K562 (cell line): ENCODE results near the gene IPO9. TPM values are rescaled to one million over a fixed set of nuclear protein-coding genes. Genes with fewer than 3 reads are reported as not detected.

ENCODE experiments used
- ATAC-seq: fragments of 200-7000 bp; cut with Tn5 transposase; 3 replicates; pipeline ENCODE4 v1.9.1; 2020; ENCODE audit warnings: moderate library complexity
- BruUV-seq: library from RNA; stranded (reverse); fragments of 400-500 nt; replicated peaks from 2 replicates; lab custom pipeline; 2021; lab: Mats Ljungman, UMichigan
- CTCF ChIA-PET: fragments of 300-600 bp; formaldehyde crosslinking; extraction: SDS; loops from one replicate; lab custom pipeline; 2021; ENCODE audit warnings: low intra/inter-chr PET ratio; lab: Yijun Ruan, JAX
- POLR2A ChIA-PET: fragments of 300-600, 350-650 bp; sonication (Branson Sonifier 250); formaldehyde crosslinking; extraction: SDS; loops from one replicate; lab custom pipeline; 2021; ENCODE audit warnings: antibody characterized with exemption, inconsistent platforms; lab: Yijun Ruan, JAX
- DNase-seq, 4 experiments: peaks; one replicate each; pipeline versions ENCODE4 v3.0.0 to v3.0.0-alpha.2; 2011 to 2018; ENCODE audit warnings: low spot score in 3 of 4, mixed read lengths in 3 of 4; ENCODE audit errors: extremely low read depth in 1 of 4
- FAIRE-seq: peaks from 2 replicates; lab custom pipeline; 2011; peaks lifted over from hg19 to GRCh38; lab: Jason Lieb, UNC
- H2AFZ ChIP-seq: 2 replicates; pipeline ENCODE4 v1.6.0; 2011; ENCODE audit warnings: low read depth, low read length, control low read depth, inconsistent platforms
- H3K27ac ChIP-seq: fragments of 200-600 bp; 3 replicates; pipeline ENCODE4 v1.8.0; 2011; ENCODE audit warnings: low read depth, mild to moderate bottlenecking, control low read depth, inconsistent platforms, low read length, moderate library complexity, mixed read lengths; ENCODE audit errors: extremely low read depth
- H3K27me3 ChIP-seq, 2 experiments: fragments of 300-600 bp in 1 of 2; 2 replicates in 1 of 2; 3 replicates in 1 of 2; pipeline versions ENCODE4 v1.6.0 to v1.8.0; 2011; ENCODE audit warnings: inconsistent platforms in 2 of 2, low read length in 2 of 2, mild to moderate bottlenecking in 1 of 2, mixed read lengths in 1 of 2, moderate library complexity in 1 of 2; ENCODE audit not compliant: control insufficient read depth in 2 of 2, insufficient read depth in 2 of 2
- H3K36me3 ChIP-seq: fragments of 300-600 bp; 3 replicates; pipeline ENCODE4 v1.8.0; 2011; ENCODE audit warnings: mild to moderate bottlenecking, low read length, inconsistent platforms; ENCODE audit not compliant: control insufficient read depth, insufficient read depth
- H3K4me1 ChIP-seq, 2 experiments: fragments of 200-600 bp in 1 of 2; replicated peaks in 1 of 2; 2 replicates in 1 of 2; 3 replicates in 1 of 2; pipeline versions ENCODE4 v1.5.1 to v1.8.0; 2011; ENCODE audit warnings: inconsistent platforms in 2 of 2, low read length in 2 of 2, mild to moderate bottlenecking in 1 of 2, mixed read lengths in 1 of 2, moderate library complexity in 1 of 2; ENCODE audit not compliant: control insufficient read depth in 2 of 2, insufficient read depth in 2 of 2
- H3K4me2 ChIP-seq: 2 replicates; pipeline ENCODE4 v1.6.1; 2011; ENCODE audit warnings: low read length, control low read depth, inconsistent platforms, mixed read lengths; ENCODE audit not compliant: insufficient read depth
- H3K4me3 ChIP-seq: fragments of 200-600 bp; sonication (generic), shearing (Covaris generic); 2 replicates; pipeline ENCODE4 v1.5.1; 2016; ENCODE audit warnings: control low read depth, inconsistent platforms
- H3K79me2 ChIP-seq: fragments of 200-600 bp; 3 replicates; pipeline ENCODE4 v1.8.0; 2011; ENCODE audit warnings: low read length, inconsistent platforms; ENCODE audit not compliant: control insufficient read depth, insufficient read depth
- H3K9ac ChIP-seq, 2 experiments: 2 replicates each; pipeline versions ENCODE4 v1.6.0 to v1.6.1; 2011; ENCODE audit warnings: low read depth in 2 of 2, low read length in 2 of 2, control low read depth in 1 of 2, inconsistent platforms in 1 of 2, mild to moderate bottlenecking in 1 of 2, mixed read lengths in 1 of 2; ENCODE audit not compliant: insufficient read depth in 1 of 2
- H3K9me1 ChIP-seq: one replicate; pipeline ENCODE4 v1.6.0; 2011; ENCODE audit warnings: inconsistent platforms, mild to moderate bottlenecking, low read length, moderate library complexity; ENCODE audit not compliant: control insufficient read depth, insufficient read depth
- H3K9me3 ChIP-seq: replicated peaks from 2 replicates; pipeline ENCODE4 v1.5.1; 2011; ENCODE audit warnings: low read depth, low read length, inconsistent platforms; ENCODE audit not compliant: control insufficient read depth, insufficient read depth
- H4K20me1 ChIP-seq: replicated peaks from 2 replicates; pipeline ENCODE4 v1.6.1; 2011; ENCODE audit warnings: low read length, inconsistent platforms, mixed read lengths; ENCODE audit not compliant: control insufficient read depth, insufficient read depth
- ARID1B ChIP-seq: fragments of 450-650 bp; IDR thresholded peaks from 2 replicates; pipeline ENCODE4 v1.6.1; 2016; ENCODE audit warnings: antibody characterized with exemption, mild to moderate bottlenecking, inconsistent platforms
- CBFA2T3 ChIP-seq: fragments of 450-650 bp; IDR thresholded peaks from 2 replicates; pipeline ENCODE4 v1.6.1; 2017
- GABPA ChIP-seq: fragments of 200-800 bp; sonication (Bioruptor generic); conservative IDR thresholded peaks from 2 replicates; pipeline ENCODE4 v1.6.1; 2016; ENCODE audit warnings: low read depth, missing genetic modification characterization, missing compliant biosample characterization
- TAL1 ChIP-seq: fragments of 450-650 bp; IDR thresholded peaks from 2 replicates; pipeline ENCODE4 v1.6.1; 2016; ENCODE audit warnings: mild to moderate bottlenecking
- TCF3 ChIP-seq: sonication (generic); formaldehyde crosslinking; IDR thresholded peaks from 2 replicates; pipeline ENCODE4 v1.4.0; 2020; ENCODE audit warnings: mild to moderate bottlenecking, missing genetic modification reagents
- ZFP30 ChIP-seq: fragments of 250-450 bp; sonication (Bioruptor Pico); IDR thresholded peaks from 2 replicates; pipeline ENCODE4 v1.8.0; 2022; ENCODE audit warnings: moderate library complexity, mild to moderate bottlenecking, inconsistent platforms, borderline replicate concordance
- ZNF277 ChIP-seq: fragments of 250-450 bp; sonication (Bioruptor Pico); IDR thresholded peaks from 2 replicates; pipeline ENCODE4 v1.8.0; 2022; ENCODE audit warnings: inconsistent platforms, mild to moderate bottlenecking, moderate library complexity, borderline replicate concordance
- ZNF384 ChIP-seq: IDR thresholded peaks from 2 replicates; pipeline ENCODE4 v1.6.1; 2012; ENCODE audit warnings: low read depth, low read length, improper control_type of control experiment
- WGBS: fragments of 100-300 bp; shearing (Covaris generic); methylation state at CpG from one replicate; pipeline ENCODE4 v1.1.6; 2016; ENCODE audit warnings: low coverage, mixed read lengths; ENCODE audit not compliant: insufficient coverage; ENCODE audit errors: missing lambda C conversion rate; 5-methylcytosine and 5-hydroxymethylcytosine counted together
- in situ Hi-C: fragments of 300-500 bp; cut with MboI; formaldehyde crosslinking; loops from 4 replicates; pipeline ENCODE4 v1.15.0; 2018; ENCODE audit warnings: inconsistent platforms, mixed read lengths
- intact Hi-C: fragments of 100-400 bp; cut with micrococcal nuclease; formaldehyde crosslinking; loops from 2 replicates; pipeline ENCODE4 v1.14.2; 2022
- polyA plus RNA-seq, 8 experiments: library from polyadenylated mRNA; depleted of rRNA in 4 of 8; stranded (reverse) in 5 of 8; unstranded in 3 of 8; fragments of >200 nt; fragmentation: Nextera tagmentation in 2 of 8; fragmentation: Illumina TruSeq in 1 of 8; extraction: Ambion mirVana in 2 of 8; extraction: Trizol in 1 of 8; gene quantifications; 2 replicates each; pipeline versions ENCODE4 v1.2.1 to v1.2.3, GENCODE V29; 2011 to 2014; ENCODE audit warnings: inconsistent platforms in 1 of 8, missing spikeins in 1 of 8
- total RNA-seq, 7 experiments: library from RNA; depleted of rRNA in 6 of 7; stranded (reverse); fragments of >200 nt in 6 of 7; fragmentation: Illumina TruSeq in 2 of 7; extraction: Trizol in 2 of 7; gene quantifications; 2 replicates each; pipeline versions ENCODE4 v1.2.1 to v1.2.3, GENCODE V29; 2011 to 2021; ENCODE audit warnings: low replicate concordance in 1 of 7

IPO9 gene
- total and polyA plus RNA-seq, 9 of the 15 experiments (the other 6 are each of a cell fraction or from before 2014, with no cell fraction given) = 27.9 to 78.6 (median 43.9) TPM

- Histone ChIP-seq H3K4me2 (no peak overlapping the region), H3K9me3 (no peaks in the 10 kb centered on the region), H3K9me1 (no peaks in the 10 kb centered on the region), H3K4me3 (no peak overlapping the region), H3K36me3 (peaks cover 19% of the 10 kb centered on the region; the same call in 1 of the 3 replicates), H3K79me2 (no peaks in the 10 kb centered on the region), H2AFZ (no peak overlapping the region), H3K27me3 (peaks cover 0 to 4% of the 10 kb centered on the region in 2 experiments; a peak in 1 of 5 replicates), H3K27ac (no peak overlapping the region), H4K20me1 (no peaks in the 10 kb centered on the region), H3K4me1 (peaks cover 0 to 8% of the 10 kb centered on the region in 2 experiments; a peak in 1 of 5 replicates), H3K9ac (no peak overlapping the region)
- FAIRE-seq (no peak), ATAC-seq (no peak), DNase-seq (no peak)
- BruUV-seq = no TSS peak
- WGBS = 38% methylated on average over 6 of the region's 6 CpGs
- intact Hi-C loops = no loop called here
- POLR2A ChIA-PET = interaction anchor here (0.6 to 1.9 kb wide), 5 partner anchors 8 to 62 kb away, joined by 3 to 9 read pairs (median 4); no protein-coding TSS in a partner anchor
- TF ChIP-seq ZFP30 (CRISPR knock-in tag) = no peak
- TF ChIP-seq TCF3 (CRISPR knock-in tag) = peak; percentile 25
- peak; percentile 35; the same call in 1 of the 2 replicates for TF ChIP-seq TAL1
- TF ChIP-seq GABPA (tag) = no peak
- TF ChIP-seq CBFA2T3 = peak; percentile 41
- TF ChIP-seq ARID1B = peak; percentile 22; the same call in 1 of the 2 replicates
- 0 out of 2 replicates have a peak, but pooled peaks have one; percentile 12 for TF ChIP-seq ZNF384
- TF ChIP-seq ZNF277 (CRISPR knock-in tag) = no peak
- TF ChIP-seq, all 486 proteins: peak for 5
- CTCF ChIA-PET = interaction anchor here (1.1 kb wide), 1 partner anchor 15 kb away, joined by 4 read pairs; no protein-coding TSS in a partner anchor
- in situ Hi-C loops = no loop called here
Observed at GRCh38 chr1:201779351-201779880, 49.5 kb upstream of the IPO9 start.
